K562 (cell line): ENCODE data around the gene CACNA1A. TPM values are rescaled to one million over a fixed set of nuclear protein-coding genes. Genes with fewer than 3 reads are reported as not detected.

Experiments
- ATAC-seq: fragments of 200-7000 bp; cut with Tn5 transposase; 3 replicates; pipeline ENCODE4 v1.9.1; 2020; ENCODE audit warnings: moderate library complexity
- BruUV-seq: library from RNA; stranded (reverse); fragments of 400-500 nt; replicated peaks from 2 replicates; lab custom pipeline; 2021; lab: Mats Ljungman, UMichigan
- CTCF ChIA-PET: fragments of 300-600 bp; formaldehyde crosslinking; extraction: SDS; loops from one replicate; lab custom pipeline; 2021; ENCODE audit warnings: low intra/inter-chr PET ratio; lab: Yijun Ruan, JAX
- POLR2A ChIA-PET: fragments of 300-600, 350-650 bp; sonication (Branson Sonifier 250); formaldehyde crosslinking; extraction: SDS; loops from one replicate; lab custom pipeline; 2021; ENCODE audit warnings: antibody characterized with exemption, inconsistent platforms; lab: Yijun Ruan, JAX
- DNase-seq, 4 experiments: peaks; one replicate each; pipeline versions ENCODE4 v3.0.0 to v3.0.0-alpha.2; 2011 to 2018; ENCODE audit warnings: low spot score in 3 of 4, mixed read lengths in 3 of 4; ENCODE audit errors: extremely low read depth in 1 of 4
- FAIRE-seq: peaks from 2 replicates; lab custom pipeline; 2011; peaks lifted over from hg19 to GRCh38; lab: Jason Lieb, UNC
- H2AFZ ChIP-seq: 2 replicates; pipeline ENCODE4 v1.6.0; 2011; ENCODE audit warnings: low read depth, low read length, control low read depth, inconsistent platforms
- H3K27ac ChIP-seq: fragments of 200-600 bp; 3 replicates; pipeline ENCODE4 v1.8.0; 2011; ENCODE audit warnings: low read depth, mild to moderate bottlenecking, control low read depth, inconsistent platforms, low read length, moderate library complexity, mixed read lengths; ENCODE audit errors: extremely low read depth
- H3K27me3 ChIP-seq, 2 experiments: fragments of 300-600 bp in 1 of 2; 2 replicates in 1 of 2; 3 replicates in 1 of 2; pipeline versions ENCODE4 v1.6.0 to v1.8.0; 2011; ENCODE audit warnings: inconsistent platforms in 2 of 2, low read length in 2 of 2, mild to moderate bottlenecking in 1 of 2, mixed read lengths in 1 of 2, moderate library complexity in 1 of 2; ENCODE audit not compliant: control insufficient read depth in 2 of 2, insufficient read depth in 2 of 2
- H3K36me3 ChIP-seq: fragments of 300-600 bp; 3 replicates; pipeline ENCODE4 v1.8.0; 2011; ENCODE audit warnings: mild to moderate bottlenecking, low read length, inconsistent platforms; ENCODE audit not compliant: control insufficient read depth, insufficient read depth
- H3K4me1 ChIP-seq, 2 experiments: fragments of 200-600 bp in 1 of 2; replicated peaks in 1 of 2; 2 replicates in 1 of 2; 3 replicates in 1 of 2; pipeline versions ENCODE4 v1.5.1 to v1.8.0; 2011; ENCODE audit warnings: inconsistent platforms in 2 of 2, low read length in 2 of 2, mild to moderate bottlenecking in 1 of 2, mixed read lengths in 1 of 2, moderate library complexity in 1 of 2; ENCODE audit not compliant: control insufficient read depth in 2 of 2, insufficient read depth in 2 of 2
- H3K4me2 ChIP-seq: 2 replicates; pipeline ENCODE4 v1.6.1; 2011; ENCODE audit warnings: low read length, control low read depth, inconsistent platforms, mixed read lengths; ENCODE audit not compliant: insufficient read depth
- H3K4me3 ChIP-seq: fragments of 200-600 bp; sonication (generic), shearing (Covaris generic); 2 replicates; pipeline ENCODE4 v1.5.1; 2016; ENCODE audit warnings: control low read depth, inconsistent platforms
- H3K79me2 ChIP-seq: fragments of 200-600 bp; 3 replicates; pipeline ENCODE4 v1.8.0; 2011; ENCODE audit warnings: low read length, inconsistent platforms; ENCODE audit not compliant: control insufficient read depth, insufficient read depth
- H3K9ac ChIP-seq, 2 experiments: 2 replicates each; pipeline versions ENCODE4 v1.6.0 to v1.6.1; 2011; ENCODE audit warnings: low read depth in 2 of 2, low read length in 2 of 2, control low read depth in 1 of 2, inconsistent platforms in 1 of 2, mild to moderate bottlenecking in 1 of 2, mixed read lengths in 1 of 2; ENCODE audit not compliant: insufficient read depth in 1 of 2
- H3K9me1 ChIP-seq: one replicate; pipeline ENCODE4 v1.6.0; 2011; ENCODE audit warnings: inconsistent platforms, mild to moderate bottlenecking, low read length, moderate library complexity; ENCODE audit not compliant: control insufficient read depth, insufficient read depth
- H3K9me3 ChIP-seq: replicated peaks from 2 replicates; pipeline ENCODE4 v1.5.1; 2011; ENCODE audit warnings: low read depth, low read length, inconsistent platforms; ENCODE audit not compliant: control insufficient read depth, insufficient read depth
- H4K20me1 ChIP-seq: replicated peaks from 2 replicates; pipeline ENCODE4 v1.6.1; 2011; ENCODE audit warnings: low read length, inconsistent platforms, mixed read lengths; ENCODE audit not compliant: control insufficient read depth, insufficient read depth
- CGGBP1 ChIP-seq: fragments of 250-450 bp; sonication (Bioruptor Pico); IDR thresholded peaks from 2 replicates; pipeline ENCODE4 v1.9.0; 2021; ENCODE audit warnings: mild to moderate bottlenecking
- ERF ChIP-seq: fragments of 450-650 bp; formaldehyde crosslinking; IDR thresholded peaks from 2 replicates; pipeline ENCODE4 v1.4.0; 2020; ENCODE audit warnings: mild to moderate bottlenecking, mixed read lengths
- NCOA1 ChIP-seq: fragments of 450-650 bp; IDR thresholded peaks from 2 replicates; pipeline ENCODE4 v1.6.1; 2016; ENCODE audit warnings: low read depth
- NCOA2 ChIP-seq, 2 experiments: fragments of 450-650 bp; IDR thresholded peaks; 2 replicates each; pipeline ENCODE4 v1.6.1; 2018; ENCODE audit warnings: mild to moderate bottlenecking in 2 of 2, moderate library complexity in 1 of 2; ENCODE audit not compliant: partially characterized antibody in 2 of 2
- NFRKB ChIP-seq: fragments of 450-650 bp; IDR thresholded peaks from 2 replicates; pipeline ENCODE4 v1.6.1; 2016; ENCODE audit warnings: low read depth
- RREB1 ChIP-seq: fragments of 250-450 bp; sonication (Bioruptor Pico); IDR thresholded peaks from 2 replicates; pipeline ENCODE4 v1.4.0; 2020
- SUPT5H ChIP-seq: fragments of 450-650 bp; IDR thresholded peaks from 2 replicates; pipeline ENCODE4 v1.6.1; 2016
- VEZF1 ChIP-seq: fragments of 200-800 bp; sonication (Bioruptor generic); IDR thresholded peaks from 2 replicates; pipeline ENCODE4 v1.6.1; 2017; ENCODE audit warnings: missing genetic modification characterization, missing compliant biosample characterization
- ZNF175 ChIP-seq: fragments of 200-800 bp; sonication (Bioruptor generic); IDR thresholded peaks from 2 replicates; pipeline ENCODE4 v1.6.1; 2016; ENCODE audit warnings: low read depth, mild to moderate bottlenecking, missing genetic modification characterization, missing compliant biosample characterization
- ZNF444 ChIP-seq: fragments of 250-450 bp; sonication (Bioruptor Pico); IDR thresholded peaks from 2 replicates; pipeline ENCODE4 v1.4.0; 2020; ENCODE audit warnings: mild to moderate bottlenecking, moderate library complexity
- ZNF717 ChIP-seq: fragments of 250-450 bp; sonication (Bioruptor Pico); IDR thresholded peaks from 2 replicates; pipeline ENCODE4 v1.5.0; 2021
- WGBS: fragments of 100-300 bp; shearing (Covaris generic); methylation state at CpG from one replicate; pipeline ENCODE4 v1.1.6; 2016; ENCODE audit warnings: low coverage, mixed read lengths; ENCODE audit not compliant: insufficient coverage; ENCODE audit errors: missing lambda C conversion rate; 5-methylcytosine and 5-hydroxymethylcytosine counted together
- in situ Hi-C: fragments of 300-500 bp; cut with MboI; formaldehyde crosslinking; loops from 4 replicates; pipeline ENCODE4 v1.15.0; 2018; ENCODE audit warnings: inconsistent platforms, mixed read lengths
- intact Hi-C: fragments of 100-400 bp; cut with micrococcal nuclease; formaldehyde crosslinking; loops from 2 replicates; pipeline ENCODE4 v1.14.2; 2022
- polyA plus RNA-seq, 8 experiments: library from polyadenylated mRNA; depleted of rRNA in 4 of 8; stranded (reverse) in 5 of 8; unstranded in 3 of 8; fragments of >200 nt; fragmentation: Nextera tagmentation in 2 of 8; fragmentation: Illumina TruSeq in 1 of 8; extraction: Ambion mirVana in 2 of 8; extraction: Trizol in 1 of 8; gene quantifications; 2 replicates each; pipeline versions ENCODE4 v1.2.1 to v1.2.3, GENCODE V29; 2011 to 2014; ENCODE audit warnings: inconsistent platforms in 1 of 8, missing spikeins in 1 of 8
- total RNA-seq, 7 experiments: library from RNA; depleted of rRNA in 6 of 7; stranded (reverse); fragments of >200 nt in 6 of 7; fragmentation: Illumina TruSeq in 2 of 7; extraction: Trizol in 2 of 7; gene quantifications; 2 replicates each; pipeline versions ENCODE4 v1.2.1 to v1.2.3, GENCODE V29; 2011 to 2021; ENCODE audit warnings: low replicate concordance in 1 of 7

CACNA1A gene
- total and polyA plus RNA-seq, 9 of the 15 experiments (the other 6 are each of a cell fraction or from before 2014, with no cell fraction given), result 0.03 to 0.20 (median 0.09) TPM; not detected in 1

DNA sequence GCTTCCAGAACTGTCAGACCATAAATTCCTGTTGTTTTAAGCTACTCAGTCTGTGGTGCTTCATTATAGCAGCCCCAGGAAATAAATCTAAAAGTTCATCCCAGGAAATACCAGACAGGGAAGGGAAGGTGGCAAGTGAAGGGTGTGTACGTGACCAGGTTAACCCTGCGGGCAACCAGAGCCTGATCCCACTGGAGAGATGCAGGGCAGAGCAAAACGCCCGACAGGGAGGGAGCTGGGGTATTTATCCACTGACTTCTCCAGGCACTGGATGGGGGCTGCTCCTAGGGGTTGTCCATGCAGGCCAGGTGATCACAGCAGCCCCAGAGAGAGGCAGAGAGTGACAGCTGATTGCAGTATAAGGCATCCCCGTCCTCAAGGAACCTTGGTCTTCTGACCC lies 150.9 kb downstream of the CACNA1A start:
- no peak overlapping the region for H3K9ac ChIP-seq
- no peaks in the 10 kb centered on the region for H3K4me1 ChIP-seq
- ATAC-seq (no peak), DNase-seq (no peak), FAIRE-seq (no peak)
- H4K20me1 ChIP-seq, result peaks cover 3% of the 10 kb centered on the region; the same call in 1 of the 2 replicates
- no peaks in the 10 kb centered on the region for H3K79me2 ChIP-seq
- no peak overlapping the region for H3K4me3 ChIP-seq
- no peak overlapping the region for H2AFZ ChIP-seq
- H3K36me3 ChIP-seq, result no peaks in the 10 kb centered on the region
- no TSS peak for BruUV-seq
- WGBS, result 0% methylated on average over 5 of the region's 5 CpGs
- H3K27me3 ChIP-seq, result peaks cover 17 to 36% of the 10 kb centered on the region in 2 experiments; a peak in 4 of 5 replicates
- H3K27ac ChIP-seq, result no peak overlapping the region
- POLR2A ChIA-PET, result interaction anchor here (1.0 kb wide), 1 partner anchor 10 kb away, joined by 3 read pairs; no protein-coding TSS in a partner anchor
- CTCF ChIA-PET, result no interaction called here
- no peaks in the 10 kb centered on the region for H3K9me3 ChIP-seq
- no peak overlapping the region for H3K4me2 ChIP-seq
- in situ Hi-C loops (no loop called here), intact Hi-C loops (no loop called here)
- H3K9me1 ChIP-seq, result no peaks in the 10 kb centered on the region
- TF ChIP-seq SUPT5H, result no peak
- TF ChIP-seq VEZF1, result no peak
- no peak for TF ChIP-seq RREB1
- no peak for TF ChIP-seq NCOA2 (IDR thresholded peaks at IDR 0.05; ENCODE audit: partially characterized antibody in 2 of 2)
- TF ChIP-seq ERF (CRISPR knock-in tag), result no peak
- no peak for TF ChIP-seq ZNF717 (CRISPR knock-in tag)
- TF ChIP-seq ZNF175 (CRISPR knock-in tag), result no peak
- TF ChIP-seq ZNF444 (CRISPR knock-in tag), result no peak
- no peak for TF ChIP-seq CGGBP1 (CRISPR knock-in tag)
- no peak for TF ChIP-seq NCOA1
- no peak for TF ChIP-seq NFRKB
